ENCODE measurements around the gene PDGFA. TPM values are rescaled to one million over a fixed set of nuclear protein-coding genes. Genes with fewer than 3 reads are reported as not detected.

Gene PDGFA
- total and polyA plus RNA-seq, 2 experiments from 2014 or later, result 35.6 to 43.1 TPM

GRCh38 chr7:524800-525199 is 5.2 kb upstream of the PDGFA start (continued):
- TF ChIP-seq REST (IDR thresholded peaks at IDR 0.05; ENCODE audit: unreplicated experiment) (no peak), ZNF114 (CRISPR knock-in tag; IDR thresholded peaks at IDR 0.05) (no peak), ZNF462 (CRISPR knock-in tag; IDR thresholded peaks at IDR 0.05) (no peak), JUNB (IDR thresholded peaks at IDR 0.05; ENCODE audit: unreplicated experiment) (no peak)

All from GM23338 (cell line).